KMS-11 (cell line): ENCODE data around the gene NES.
A peak's percentile ranks its signal among the peaks of the same experiment; 100 is the strongest.
"Not testable (repeated sequence)": the region's sequence is repeated elsewhere in the genome, so short reads cannot be mapped to it uniquely, and the experiment has no call there.

Experiments used
- H2AFZ ChIP-seq: fragments of 200-600 bp; sonication (generic); 2 replicates; pipeline ENCODE4 v1.6.1; 2016; ENCODE audit warnings: antibody characterized with exemption, mixed run types, low read depth
- H3K27ac ChIP-seq: fragments of 200-600 bp; sonication (generic); 2 replicates; pipeline ENCODE4 v1.6.1; 2016; ENCODE audit warnings: mild to moderate bottlenecking, mixed run types
- H3K27me3 ChIP-seq: fragments of 200-600 bp; sonication (generic); 2 replicates; pipeline ENCODE4 v1.6.1; 2017; ENCODE audit warnings: mild to moderate bottlenecking, low read depth, mixed run types, moderate library complexity; ENCODE audit not compliant: insufficient read depth
- H3K36me3 ChIP-seq: fragments of 200-600 bp; sonication (generic); 2 replicates; pipeline ENCODE4 v1.6.1; 2017; ENCODE audit warnings: mild to moderate bottlenecking, mixed run types; ENCODE audit not compliant: insufficient read depth
- H3K4me1 ChIP-seq: fragments of 200-600 bp; sonication (generic); 2 replicates; pipeline ENCODE4 v1.6.1; 2016; ENCODE audit warnings: mild to moderate bottlenecking, low read depth, mixed run types; ENCODE audit not compliant: poor library complexity, severe bottlenecking
- H3K4me2 ChIP-seq: fragments of 200-600 bp; sonication (generic); 2 replicates; pipeline ENCODE4 v1.7.0; 2016; ENCODE audit warnings: mild to moderate bottlenecking, mixed run types
- H3K4me3 ChIP-seq: fragments of 200-600 bp; sonication (generic); IDR thresholded peaks from 2 replicates; pipeline ENCODE4 v1.6.1; 2017; ENCODE audit warnings: low read depth, low read length, mixed read lengths; ENCODE audit not compliant: insufficient read depth
- H3K79me2 ChIP-seq: fragments of 200-600 bp; sonication (generic); 2 replicates; pipeline ENCODE4 v1.6.1; 2016; ENCODE audit warnings: low read depth, mixed run types; ENCODE audit not compliant: insufficient read depth
- H3K9ac ChIP-seq: fragments of 200-600 bp; sonication (generic); 2 replicates; pipeline ENCODE4 v1.6.1; 2016; ENCODE audit warnings: mild to moderate bottlenecking, mixed run types
- H4K20me1 ChIP-seq: fragments of 200-600 bp; sonication (generic); 2 replicates; pipeline ENCODE4 v1.6.1; 2016; ENCODE audit warnings: mild to moderate bottlenecking, mixed run types; ENCODE audit not compliant: insufficient read depth
- CTCF ChIP-seq: fragments of 200-600 bp; sonication (generic); conservative IDR thresholded peaks from 2 replicates; pipeline ENCODE4 v1.6.1; 2017; ENCODE audit warnings: low read depth, mild to moderate bottlenecking, antibody characterized with exemption, low read length, moderate library complexity, mixed read lengths

Gene NES

GRCh38 chr1:156639601-156640101, 37.6 kb downstream of the NES start:
- H3K27me3 ChIP-seq = peaks cover 97% of the 10 kb centered on the region
- no peaks in the 10 kb centered on the region for H4K20me1 ChIP-seq
- H3K4me2 ChIP-seq = no peak overlapping the region
- H3K79me2 ChIP-seq = no peaks in the 10 kb centered on the region
- no peak overlapping the region for H2AFZ ChIP-seq
- TF ChIP-seq CTCF = no peak
- H3K4me1 ChIP-seq = peaks cover 15% of the 10 kb centered on the region
- no peaks in the 10 kb centered on the region for H3K36me3 ChIP-seq
- H3K27ac ChIP-seq = no peak overlapping the region
- peak overlapping the region; percentile 4 for H3K4me3 ChIP-seq
- H3K9ac ChIP-seq = no peak overlapping the region

GRCh38 chr1:156638189-156638985, 38.8 kb downstream of the NES start:
- H4K20me1 ChIP-seq = no peaks in the 10 kb centered on the region
- H2AFZ ChIP-seq = no peak overlapping the region
- H3K4me1 ChIP-seq = peaks cover 15% of the 10 kb centered on the region
- no peaks in the 10 kb centered on the region for H3K36me3 ChIP-seq
- H3K27ac ChIP-seq = no peak overlapping the region
- no peaks in the 10 kb centered on the region for H3K79me2 ChIP-seq
- no peak for TF ChIP-seq CTCF
- H3K4me2 ChIP-seq = no peak overlapping the region
- peaks cover 97% of the 10 kb centered on the region for H3K27me3 ChIP-seq
- no peak overlapping the region for H3K9ac ChIP-seq
- no peak overlapping the region for H3K4me3 ChIP-seq

- Histone ChIP-seq H3K27ac (no peak overlapping the region), H4K20me1 (no peaks in the 10 kb centered on the region), H2AFZ (no peak overlapping the region), H3K4me3 (no peak overlapping the region), H3K4me1 (no peaks in the 10 kb centered on the region), H3K79me2 (no peaks in the 10 kb centered on the region), H3K36me3 (no peaks in the 10 kb centered on the region), H3K27me3 (peaks cover 97% of the 10 kb centered on the region), H3K4me2 (no peak overlapping the region), H3K9ac (no peak overlapping the region)
- TF ChIP-seq CTCF = no peak
Measured at GRCh38 chr1:156632355-156632754, 44.9 kb downstream of the NES start.

DNA sequence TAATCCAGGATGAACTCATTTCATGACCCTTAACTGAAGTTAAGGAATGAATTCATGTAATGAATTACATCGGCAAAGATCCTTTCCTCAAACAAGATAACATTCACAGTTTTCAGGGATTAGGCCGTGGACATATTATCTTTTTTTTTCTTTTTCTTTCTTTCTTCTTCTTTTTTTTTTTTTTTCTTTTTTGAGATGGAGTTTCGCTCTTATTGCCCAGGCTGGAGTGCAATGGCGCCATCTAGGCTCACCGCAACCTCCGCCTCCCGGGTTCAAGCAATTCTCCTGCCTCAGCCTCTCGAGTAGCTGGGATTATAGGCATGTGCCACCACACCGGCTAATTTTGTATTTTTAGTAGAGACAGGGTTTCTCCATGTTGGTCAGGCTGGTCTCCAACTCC, 46.1 kb downstream of the NES start:
- not testable (repeated sequence) for H3K4me3 ChIP-seq, H3K4me2 ChIP-seq, H3K9ac ChIP-seq, H3K36me3 ChIP-seq, H4K20me1 ChIP-seq, H3K79me2 ChIP-seq, H3K4me1 ChIP-seq, H2AFZ ChIP-seq, H3K27ac ChIP-seq
- TF ChIP-seq CTCF = peak; percentile 32; the same call in 1 of the 2 replicates
- H3K27me3 ChIP-seq = peaks cover 98% of the 10 kb centered on the region
